ENCODE data around the gene GLRX. TPM values are rescaled to one million over a fixed set of nuclear protein-coding genes. Genes with fewer than 3 reads are reported as not detected.
"Not testable (repeated sequence)": the region's sequence is repeated elsewhere in the genome, so short reads cannot be mapped to it uniquely, and the experiment has no call there.

The GLRX gene, protein sequence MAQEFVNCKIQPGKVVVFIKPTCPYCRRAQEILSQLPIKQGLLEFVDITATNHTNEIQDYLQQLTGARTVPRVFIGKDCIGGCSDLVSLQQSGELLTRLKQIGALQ
- 10 to 100 TPM; 64.1 to 76.8 (median 71.0) TPM for polyA plus RNA-seq (ENCODE audit: insufficient read length in 3 of 3)

DNA sequence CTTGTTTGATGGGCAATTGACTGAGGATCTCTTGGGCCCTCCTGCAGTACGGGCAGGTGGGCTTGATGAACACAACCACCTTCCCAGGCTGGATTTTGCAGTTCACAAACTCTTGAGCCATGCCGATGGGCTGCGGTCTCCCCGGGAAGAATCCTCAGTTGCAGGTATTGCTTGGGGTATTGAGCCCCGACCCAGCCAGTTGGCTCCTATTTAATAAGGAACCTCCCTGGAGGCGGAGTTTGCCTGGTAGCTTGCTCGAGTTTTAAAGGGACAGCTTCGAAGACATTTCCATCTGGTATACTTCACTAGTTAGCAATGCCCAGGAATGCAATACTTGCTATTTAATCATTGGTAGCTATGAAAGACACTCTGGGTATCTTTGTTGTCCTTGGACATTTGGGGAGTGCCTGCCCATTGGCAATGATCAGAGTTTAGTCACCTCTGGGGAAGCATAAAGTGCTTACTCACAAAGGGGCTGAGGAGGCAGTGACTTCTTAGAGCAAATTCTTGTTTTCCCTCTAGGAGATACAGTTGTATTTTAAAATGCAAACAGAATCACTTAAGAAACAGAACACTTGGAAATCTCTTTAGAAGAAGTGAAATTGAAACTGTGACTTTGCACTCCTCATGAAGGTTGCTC is at the start of gene GLRX:
TSS of gene GLRX (minus strand) at position 185 of the 640 bp plus-strand sequence. CDS start at position 121, 64 bp downstream.
- no peak for DNase-seq (ENCODE audit: low read depth in 3 of 3, low spot score in 2 of 3)

DNA sequence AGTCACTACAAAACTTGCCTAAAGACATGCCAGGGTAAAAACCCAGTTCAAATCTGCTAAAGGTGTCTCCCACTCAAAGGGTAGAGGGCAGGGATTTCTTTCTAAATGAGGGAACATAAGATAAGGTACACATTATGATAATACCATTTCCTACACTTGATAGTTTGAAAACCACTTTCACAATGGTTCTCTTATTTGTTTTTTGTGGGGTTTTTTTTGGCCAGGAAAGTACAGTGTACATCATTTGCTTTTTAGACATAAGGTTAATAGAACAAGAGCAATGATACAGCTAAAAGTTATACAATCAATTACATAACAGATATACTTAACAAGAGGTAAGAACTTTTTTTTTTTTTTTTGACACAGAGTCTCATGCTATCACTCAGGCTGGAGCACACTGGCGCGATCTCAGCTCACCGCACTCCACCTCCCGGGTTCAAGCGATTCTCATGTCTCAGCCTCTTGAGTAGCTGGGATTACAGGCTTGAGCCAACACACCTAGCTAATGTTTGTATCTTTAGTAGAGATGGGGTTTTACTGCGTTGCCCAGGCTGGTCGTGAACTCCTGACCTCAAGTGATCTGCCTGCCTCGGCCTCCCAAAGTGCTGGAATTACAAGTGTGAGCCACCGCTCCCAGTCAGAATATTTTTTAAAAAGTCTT is 48.8 kb upstream of the GLRX start:
- DNase-seq (ENCODE audit: low read depth in 3 of 3, low spot score in 2 of 3): no peak

DNA sequence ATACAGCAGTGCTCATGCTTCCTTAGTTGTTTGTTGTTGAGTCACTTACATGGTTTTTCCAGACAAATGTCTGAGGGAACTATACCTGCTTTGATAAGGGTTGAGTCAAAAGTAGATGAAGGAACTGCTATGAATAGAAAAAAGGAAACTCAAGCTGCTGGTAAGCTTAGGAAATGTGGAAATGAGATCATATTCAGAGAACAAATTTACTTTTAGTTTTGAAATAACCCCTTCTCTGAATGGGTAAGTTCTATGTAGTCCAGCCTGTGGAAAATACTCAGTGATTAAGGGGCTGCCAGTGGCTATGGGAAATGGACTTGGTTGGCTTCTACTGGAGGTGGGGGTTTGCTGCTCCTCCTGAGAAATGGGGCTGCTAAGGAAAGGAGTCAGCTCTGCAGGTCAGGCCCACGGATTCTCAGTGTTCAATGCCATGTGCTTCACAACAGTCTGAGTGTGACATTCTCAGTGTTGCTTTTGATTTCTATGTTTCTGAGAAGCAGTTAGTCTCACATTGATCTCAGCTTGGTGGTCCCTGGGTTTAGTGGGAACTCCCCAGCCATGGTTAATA is 47.7 kb upstream of the GLRX start:
- DNase-seq (ENCODE audit: low read depth in 3 of 3, low spot score in 2 of 3): no peak

DNA sequence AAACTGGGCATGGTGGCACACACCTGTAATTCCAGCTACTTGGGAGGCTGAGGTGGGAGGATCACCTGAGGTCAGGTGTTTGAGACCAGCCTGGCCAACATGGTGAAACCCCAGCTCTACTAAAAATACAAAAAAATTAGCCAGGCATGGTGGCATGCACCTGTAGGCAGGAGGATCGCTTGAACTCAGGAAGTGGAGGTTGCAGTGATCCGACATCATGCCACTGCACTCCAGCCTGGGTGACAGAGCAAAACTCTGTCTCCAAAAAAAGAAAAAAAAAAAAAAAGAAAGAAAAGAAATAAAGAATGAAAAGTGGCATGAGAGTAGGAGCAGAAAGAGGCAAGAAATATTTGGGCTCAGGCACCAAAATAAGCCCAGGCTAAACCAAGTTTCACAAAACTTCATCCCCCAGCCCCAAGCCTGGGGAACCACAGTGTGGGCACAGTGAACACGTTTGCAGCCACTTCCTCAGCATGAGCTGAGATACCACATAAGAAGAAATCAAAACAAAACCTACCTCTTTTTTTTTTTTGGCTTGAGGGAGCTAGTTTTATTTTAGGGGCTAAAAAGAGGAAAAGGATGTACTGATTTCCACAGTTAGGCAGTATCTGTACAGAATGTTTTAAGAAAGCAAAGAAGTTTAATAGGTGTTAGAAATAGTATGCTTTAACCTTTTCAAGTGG is 46.8 kb upstream of the GLRX start:
- not testable (repeated sequence) for DNase-seq (ENCODE audit: low read depth in 3 of 3, low spot score in 2 of 3)

DNA sequence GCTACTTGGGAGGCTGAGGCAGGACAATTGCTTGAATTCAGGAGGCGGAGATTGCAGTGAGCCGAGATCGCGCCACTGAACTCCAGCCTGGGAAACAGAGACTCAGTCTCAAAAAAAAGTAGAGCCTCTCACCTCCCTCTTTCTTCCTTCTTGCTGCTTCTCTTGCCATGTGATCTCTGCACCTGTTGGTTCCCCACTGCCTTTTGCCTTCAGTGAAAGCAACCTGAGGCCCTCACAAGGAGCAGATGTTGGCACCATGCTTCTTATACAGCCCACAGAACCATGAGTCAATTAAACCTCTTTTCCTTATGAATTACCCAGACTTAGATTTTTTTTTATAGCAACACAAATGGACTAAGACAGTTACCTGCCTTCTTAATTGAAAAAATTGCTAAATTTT is 45.6 kb upstream of the GLRX start:
- DNase-seq (ENCODE audit: low read depth in 3 of 3, low spot score in 2 of 3): no peak

DNA sequence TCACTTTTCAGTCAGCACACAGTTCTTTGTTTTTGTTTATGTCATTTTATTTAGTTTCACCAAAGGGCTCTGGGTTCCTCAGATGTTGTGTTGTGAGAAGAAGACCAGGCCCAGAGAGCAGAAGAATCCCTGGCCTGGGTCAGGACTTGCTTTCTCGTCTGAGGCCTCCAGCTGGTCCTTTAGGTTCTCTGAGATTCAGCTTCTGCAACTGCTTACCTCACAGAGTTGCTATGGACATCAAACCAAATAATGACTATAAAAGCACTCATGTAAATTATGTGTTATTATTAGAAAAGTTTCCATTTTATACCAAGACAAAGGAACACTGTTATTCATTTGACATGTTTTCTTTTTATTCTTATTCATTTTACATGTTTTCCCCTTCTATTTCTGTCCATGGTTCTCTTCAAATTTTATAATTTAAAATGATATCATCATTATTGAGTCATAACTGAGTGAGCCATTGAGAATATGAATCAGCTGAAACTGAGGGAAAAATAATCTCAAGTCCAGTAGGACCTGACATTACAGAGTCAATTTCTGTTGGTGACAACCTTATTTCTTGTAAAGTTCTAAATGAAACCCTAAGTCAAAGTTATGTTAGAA is 44.0 kb upstream of the GLRX start:
- DNase-seq (ENCODE audit: low read depth in 3 of 3, low spot score in 2 of 3): no peak

DNA sequence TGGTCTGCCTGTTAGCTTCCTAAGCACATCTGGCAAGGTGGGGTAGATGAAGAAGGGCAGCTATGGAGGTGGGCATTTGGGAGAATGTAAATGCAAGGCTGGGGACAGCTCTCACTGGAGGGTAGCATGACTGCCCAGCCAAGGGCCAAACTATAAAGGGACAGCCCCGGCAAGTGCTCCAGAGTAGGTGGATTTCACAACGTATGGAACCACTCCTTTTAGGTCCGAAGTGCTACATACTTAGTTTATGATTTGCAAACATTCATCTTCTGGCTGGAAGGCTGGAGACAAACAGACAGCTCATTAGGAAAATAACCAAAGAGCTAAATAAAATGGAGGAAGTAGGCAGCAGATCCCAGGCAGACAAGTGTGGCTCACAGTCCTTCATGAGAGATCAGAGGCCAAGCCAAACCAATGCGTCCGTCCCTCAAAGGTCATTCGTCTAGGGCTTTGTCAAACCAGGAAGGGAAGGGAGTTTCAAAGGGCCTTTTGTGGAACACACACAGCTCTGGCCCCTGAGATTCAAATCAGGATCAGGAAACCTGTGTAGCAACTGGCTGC is 42.5 kb upstream of the GLRX start:
- DNase-seq (ENCODE audit: low read depth in 3 of 3, low spot score in 2 of 3): no peak

DNA sequence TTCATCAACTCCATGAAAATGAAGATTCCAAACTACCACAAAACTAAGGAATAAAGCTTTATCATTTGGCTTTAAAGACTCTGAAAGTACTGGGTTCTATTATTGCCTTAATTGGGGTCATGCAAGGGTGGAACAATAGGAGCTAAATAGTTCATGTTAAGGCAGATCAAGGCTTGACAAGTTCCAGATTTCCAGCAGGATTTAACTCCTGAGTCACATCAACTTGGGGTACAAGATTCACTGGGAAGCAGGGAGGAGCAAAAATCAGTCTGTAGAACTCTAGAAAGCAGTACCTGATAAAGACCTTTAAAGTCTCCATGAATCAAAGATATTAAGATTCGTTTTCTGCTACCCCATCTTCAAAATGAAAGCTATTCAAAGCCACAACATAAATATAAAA is 41.9 kb upstream of the GLRX start:
- no peak for DNase-seq (ENCODE audit: low read depth in 3 of 3, low spot score in 2 of 3)

DNA sequence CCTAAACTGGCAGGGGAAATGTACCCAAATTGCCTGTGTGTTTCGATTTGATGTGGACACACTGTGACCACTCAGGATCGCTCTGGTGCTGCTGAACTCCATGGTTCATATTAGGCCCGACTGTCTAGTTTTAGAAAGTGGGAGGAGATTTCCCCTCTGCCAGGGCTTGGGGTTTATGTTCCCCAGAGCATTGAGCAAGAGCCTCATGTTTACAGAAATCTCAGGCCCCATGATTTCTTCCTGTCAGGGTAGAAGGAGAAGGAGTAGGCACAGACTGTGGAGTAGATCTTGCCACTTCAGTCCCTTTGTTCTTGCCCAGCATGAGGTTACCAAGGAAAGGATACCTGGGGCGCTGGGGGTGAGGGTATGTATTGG is 40.8 kb upstream of the GLRX start:
- DNase-seq (ENCODE audit: low read depth in 3 of 3, low spot score in 2 of 3): no peak

DNA sequence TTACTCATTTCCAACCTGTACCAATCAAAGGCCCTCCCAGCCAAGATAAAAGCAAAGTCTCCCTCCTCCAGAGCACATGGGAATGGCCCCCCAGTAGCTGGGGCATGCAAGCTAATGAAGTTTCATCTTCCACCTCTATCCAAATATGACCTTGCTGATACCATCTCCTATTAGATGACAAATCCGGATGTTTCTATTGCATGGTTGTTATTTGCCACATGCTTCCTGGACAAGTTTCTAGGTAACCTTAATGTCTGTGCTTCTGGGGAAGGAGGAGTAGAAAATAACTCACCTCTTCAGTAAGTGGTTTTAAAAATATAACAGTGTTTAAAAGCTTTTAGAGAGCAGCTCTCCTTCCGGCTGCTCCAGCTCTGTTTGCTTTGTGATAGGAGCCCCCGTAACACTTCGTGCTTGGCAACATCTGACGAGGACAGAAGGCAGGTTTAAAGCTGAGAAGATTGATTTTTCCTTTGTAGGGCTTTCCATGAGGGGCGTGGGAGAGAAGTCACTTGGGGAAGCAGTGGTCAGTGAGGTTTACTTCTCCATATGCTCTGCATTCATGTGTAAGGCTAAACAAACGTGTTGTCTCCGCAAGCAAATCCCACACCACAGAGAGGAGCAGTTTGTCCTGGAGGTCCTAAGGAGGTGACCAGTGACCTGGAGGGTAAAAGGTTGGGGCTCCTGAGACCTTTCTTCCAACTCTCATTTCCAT is 40.3 kb upstream of the GLRX start:
- no peak for DNase-seq (ENCODE audit: low read depth in 3 of 3, low spot score in 2 of 3)

DNA sequence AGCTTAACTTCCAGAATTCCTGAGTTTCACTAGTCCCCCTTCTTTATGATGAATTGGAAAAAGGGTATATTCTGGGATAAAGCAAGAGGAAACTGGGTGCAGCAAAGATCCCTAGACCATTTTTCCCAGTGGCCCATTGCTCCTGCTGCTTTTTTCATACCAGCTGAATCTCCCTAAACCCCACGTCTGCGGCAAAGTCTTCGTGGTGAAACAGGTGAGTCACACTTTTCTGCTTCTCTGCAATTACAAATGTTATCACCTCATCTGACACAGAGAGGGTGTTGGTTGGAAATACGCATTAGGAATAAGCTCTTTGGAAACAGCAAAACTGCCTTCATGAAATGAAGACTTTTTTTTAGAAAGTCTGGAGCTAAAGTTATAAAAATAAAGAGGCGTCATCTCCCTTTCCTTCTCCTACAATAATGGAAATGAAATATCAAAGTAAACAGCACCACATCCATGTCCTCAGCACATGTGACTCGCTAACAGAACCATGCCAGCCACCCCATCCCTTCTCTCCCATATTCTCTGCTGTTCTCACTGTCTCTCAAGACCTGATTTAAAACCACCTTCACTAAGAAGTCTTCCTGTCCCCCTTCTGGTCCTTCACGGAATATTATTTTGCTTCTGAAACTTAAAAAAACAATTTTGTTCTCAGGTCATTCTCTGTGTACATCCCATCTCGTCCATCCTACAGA is 39.5 kb upstream of the GLRX start:
- DNase-seq (ENCODE audit: low read depth in 3 of 3, low spot score in 2 of 3): no peak

DNA sequence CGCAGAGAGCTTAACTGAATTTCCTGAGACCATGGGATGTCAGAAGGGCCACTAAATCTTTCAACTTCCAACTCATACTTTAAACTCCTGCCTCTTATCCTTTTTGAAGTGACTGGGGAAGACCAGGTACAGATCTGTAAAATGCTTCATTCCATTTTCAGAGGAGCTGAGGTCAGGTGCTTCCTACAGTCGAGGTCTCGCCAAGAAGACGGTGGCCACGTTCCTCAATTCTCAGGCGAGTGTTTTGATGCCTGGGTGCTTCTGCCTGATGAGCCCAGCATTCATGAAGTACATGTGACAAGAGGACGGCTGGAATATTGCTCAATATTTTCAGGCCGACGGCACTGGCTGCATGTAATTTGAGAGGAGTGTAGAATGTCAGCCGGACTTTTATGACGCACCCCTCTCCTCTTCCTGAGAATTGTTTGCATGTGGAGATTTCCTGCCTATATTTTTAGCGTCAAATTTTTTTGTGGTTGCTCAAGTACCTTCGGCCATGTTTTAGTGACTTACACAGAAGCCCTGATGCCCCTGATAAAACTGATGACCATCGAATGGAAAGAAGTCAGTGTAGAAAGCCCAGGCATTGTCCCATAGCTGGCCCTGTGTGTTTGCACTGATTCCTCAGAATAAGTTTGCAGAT is 38.8 kb upstream of the GLRX start:
- DNase-seq (ENCODE audit: low read depth in 3 of 3, low spot score in 2 of 3): no peak

DNA sequence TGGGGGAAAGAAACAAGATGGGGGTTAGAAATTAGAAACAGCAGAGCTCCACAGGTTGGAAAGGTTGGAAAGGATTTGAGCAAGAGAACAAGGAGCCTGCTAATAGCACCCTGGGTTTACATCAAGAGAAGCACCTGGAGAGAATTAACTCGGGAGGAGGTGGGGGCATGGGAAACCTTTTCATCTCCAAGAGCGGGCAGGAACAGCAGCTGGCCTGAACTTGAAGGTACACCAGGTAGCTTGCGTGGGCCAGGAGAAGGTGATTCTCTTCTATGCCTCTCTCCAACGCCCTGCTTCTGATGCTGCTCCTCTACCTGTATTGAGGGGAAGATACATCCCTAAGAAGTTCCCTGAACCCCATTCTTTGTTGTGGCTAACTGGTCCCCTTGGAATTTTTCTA is 37.1 kb upstream of the GLRX start:
- no peak for DNase-seq (ENCODE audit: low read depth in 3 of 3, low spot score in 2 of 3)

DNA sequence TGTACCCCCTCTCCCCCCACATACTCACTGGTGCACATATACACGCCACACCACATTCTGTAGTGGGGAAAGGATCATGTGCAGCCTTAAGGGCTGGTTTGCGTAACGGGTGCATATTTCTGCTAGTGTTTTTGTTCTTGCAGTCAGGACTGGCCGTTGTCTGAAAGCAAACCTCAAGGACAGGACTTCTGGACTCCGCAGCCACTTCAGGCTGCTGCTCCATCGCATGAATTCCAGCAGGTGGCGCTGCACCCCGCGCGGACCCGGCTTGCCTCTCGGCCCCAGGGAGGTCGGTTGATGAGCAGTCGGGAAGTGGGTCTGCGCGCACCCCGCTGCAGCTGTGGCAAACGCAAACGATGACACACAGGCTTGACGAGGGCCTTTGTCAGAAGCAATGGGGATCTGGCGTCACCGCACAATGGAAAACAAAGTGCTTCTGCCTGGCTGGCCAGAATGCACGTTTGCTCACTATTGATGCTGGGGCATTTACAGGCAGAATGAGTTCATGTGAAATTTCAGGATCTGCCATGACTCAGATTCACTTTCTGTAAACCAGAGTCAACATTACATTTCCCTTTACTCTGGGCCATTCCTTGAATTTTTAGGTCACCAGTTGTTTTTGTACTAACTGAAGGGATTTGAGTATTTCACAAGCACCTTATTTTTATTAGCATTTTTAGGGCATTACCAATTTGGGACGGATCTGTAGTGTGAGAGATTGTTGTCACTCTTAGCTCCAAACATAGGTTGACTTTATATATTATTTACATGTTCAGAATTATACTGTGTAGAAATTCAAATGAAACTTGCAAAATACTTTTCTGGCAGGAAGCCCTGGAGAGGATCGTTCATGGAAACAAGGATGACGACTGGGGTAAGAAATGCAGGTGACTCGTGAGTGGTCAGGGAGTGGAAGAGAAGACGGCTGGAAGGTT is 36.4 kb upstream of the GLRX start:
- peak in 2 of 3 donors; percentile 61 for DNase-seq (ENCODE audit: low read depth in 3 of 3, low spot score in 2 of 3)

DNA sequence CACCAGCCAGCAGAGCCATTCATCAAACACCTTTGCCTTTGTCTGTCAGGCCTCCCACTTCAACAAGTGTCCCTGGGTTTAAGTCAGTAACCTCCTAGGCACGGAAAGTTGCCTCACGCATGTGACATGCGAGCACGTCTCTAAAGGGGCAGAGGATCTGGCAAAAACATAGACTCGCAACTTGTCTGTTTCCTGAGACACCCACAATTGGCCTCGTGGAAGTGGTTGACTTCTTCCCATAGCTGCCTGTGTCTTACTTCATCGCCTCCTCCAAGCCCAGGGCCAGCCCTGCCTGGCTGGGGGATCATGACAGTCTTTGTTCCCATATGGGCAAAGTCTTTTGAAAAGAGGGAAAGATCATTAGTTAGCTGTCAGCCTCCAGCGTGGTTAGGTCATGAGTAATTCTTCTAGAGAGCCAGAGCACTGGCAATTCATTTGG is 35.5 kb upstream of the GLRX start:
- DNase-seq (ENCODE audit: low read depth in 3 of 3, low spot score in 2 of 3): no peak

DNA sequence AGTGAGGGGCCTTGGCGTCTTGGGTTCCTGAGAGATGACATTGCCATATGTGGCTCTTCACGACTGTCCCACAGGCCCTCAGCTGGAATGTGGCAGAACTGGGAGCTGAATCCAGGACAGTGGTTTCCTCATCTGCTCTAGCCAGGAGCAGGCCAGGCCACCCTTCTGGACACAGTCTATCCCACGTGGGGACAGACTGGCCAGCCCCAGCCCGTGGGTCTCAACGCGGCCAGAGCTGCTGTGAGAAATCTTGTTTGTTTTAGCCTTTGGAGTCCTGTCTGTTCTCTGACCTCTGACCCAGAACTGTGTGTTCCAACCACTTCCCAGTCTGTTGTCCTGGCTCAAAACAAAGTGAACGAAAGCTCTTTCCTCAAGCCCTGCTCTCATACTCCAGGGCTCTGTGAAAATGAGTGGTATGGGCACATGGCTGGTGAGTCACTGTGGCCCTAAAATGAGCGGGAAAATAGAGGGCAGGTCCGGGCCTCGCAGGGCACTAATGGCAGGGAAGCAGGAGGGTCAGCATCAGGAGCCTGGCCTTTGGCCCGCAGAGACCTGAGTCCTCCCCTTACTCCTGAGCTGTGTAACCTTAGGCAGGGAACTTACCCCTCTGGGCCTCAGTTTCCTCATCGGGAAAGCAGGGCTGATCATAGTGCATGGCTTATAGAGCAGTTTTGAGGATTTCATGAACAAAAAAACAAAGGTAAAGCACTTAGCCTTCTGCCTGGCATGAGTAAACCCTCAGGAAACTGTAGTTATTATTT is 34.8 kb upstream of the GLRX start:
- DNase-seq (ENCODE audit: low read depth in 3 of 3, low spot score in 2 of 3): no peak

DNA sequence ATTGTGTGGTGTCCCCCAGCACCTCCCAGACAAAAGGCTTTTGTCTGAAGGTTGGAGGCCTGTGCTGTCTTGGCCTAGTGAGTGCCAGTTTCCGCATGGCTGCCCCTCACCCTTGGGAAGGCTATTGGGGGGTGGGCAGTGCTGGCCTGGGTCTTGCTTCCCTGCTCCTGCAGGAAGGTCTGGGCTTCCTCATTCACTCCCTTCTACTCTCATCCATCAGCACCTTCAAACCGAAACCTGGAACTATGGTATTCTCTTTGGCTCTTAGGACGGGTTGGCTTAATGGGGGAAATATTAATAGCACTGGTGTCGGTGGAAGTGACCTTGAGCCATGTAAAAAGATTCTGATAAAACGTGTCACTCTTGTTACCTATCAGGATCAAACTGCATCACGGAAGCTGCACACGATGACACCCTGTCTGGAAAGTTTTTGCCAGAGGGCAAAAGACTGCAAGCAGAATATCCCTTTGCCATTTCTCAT is 34.0 kb upstream of the GLRX start:
- DNase-seq (ENCODE audit: low read depth in 3 of 3, low spot score in 2 of 3): no peak
